Measurements from ENCODE around the gene APOA5. TPM values are rescaled to one million over a fixed set of nuclear protein-coding genes. Genes with fewer than 3 reads are reported as not detected.
A peak's percentile ranks its signal among the peaks of the same experiment; 100 is the strongest.

APOA5 gene
- total and polyA plus RNA-seq, 2 experiments from 2014 or later: 0.18 to 0.35 TPM

GRCh38 chr11:116771935-116772334, 19.7 kb downstream of the APOA5 start:
- Mint-ChIP-seq H3K36me3 (ENCODE audit: low read depth) (peaks cover 36% of the 10 kb centered on the region), H3K4me1 (peaks cover 20% of the 10 kb centered on the region), H3K9me3 (no peaks in the 10 kb centered on the region), H3K27me3 (ENCODE audit: insufficient read depth, low read depth, poor library complexity) (peaks cover 4% of the 10 kb centered on the region), H3K27ac (peak overlapping the region; percentile 92; the same call in 1 of the 2 replicates), H3K4me3 (peak overlapping the region; percentile 94)
- H3K9me2 ChIP-seq (ENCODE audit: insufficient read depth): no peaks in the 10 kb centered on the region
- H2AFZ ChIP-seq: no peak overlapping the region
- H3K4me3 ChIP-seq: peak overlapping the region; percentile 76
- 0 out of 2 replicates have a peak, but pooled peaks cover 5% of the 10 kb centered on the region for H3F3A ChIP-seq (replicated peaks; ENCODE audit: low read depth)
- H3K4me2 ChIP-seq: peak overlapping the region; percentile 76
- DNase-seq (ENCODE audit: low spot score) (no peak), ATAC-seq (no peak)
- TF ChIP-seq JUNB (IDR thresholded peaks at IDR 0.05; ENCODE audit: unreplicated experiment): no peak
- peaks cover 6% of the 10 kb centered on the region; the same call in 1 of the 2 replicates for H3K36me3 ChIP-seq (ENCODE audit: insufficient read depth)
- peaks cover 37% of the 10 kb centered on the region for H3K79me2 ChIP-seq (replicated peaks; ENCODE audit: insufficient read depth)
- H3K27ac ChIP-seq (ENCODE audit: low read depth): peak overlapping the region; percentile 82
- peaks cover 20% of the 10 kb centered on the region for H3K4me1 ChIP-seq (ENCODE audit: insufficient read depth)
- no peaks in the 10 kb centered on the region for H4K20me1 ChIP-seq (replicated peaks; ENCODE audit: insufficient read depth)
- no peaks in the 10 kb centered on the region for H3K27me3 ChIP-seq (ENCODE audit: insufficient read depth)

- no peak overlapping the region for H3K4me3 ChIP-seq
- no peak overlapping the region for H2AFZ ChIP-seq
- peaks cover 20% of the 10 kb centered on the region; the same call in 1 of the 2 replicates for H3K79me2 ChIP-seq (replicated peaks; ENCODE audit: insufficient read depth)
- no peak overlapping the region for H3K4me2 ChIP-seq
- ATAC-seq (no peak), DNase-seq (ENCODE audit: low spot score) (no peak)
- H3K27me3 ChIP-seq (ENCODE audit: insufficient read depth): no peaks in the 10 kb centered on the region
- Mint-ChIP-seq H3K36me3 (ENCODE audit: low read depth) (peaks cover 57% of the 10 kb centered on the region), H3K27me3 (ENCODE audit: insufficient read depth, low read depth, poor library complexity) (no peaks in the 10 kb centered on the region), H3K4me3 (no peak overlapping the region), H3K9me3 (no peaks in the 10 kb centered on the region), H3K27ac (no peak overlapping the region), H3K4me1 (no peaks in the 10 kb centered on the region)
- H3F3A ChIP-seq (replicated peaks; ENCODE audit: low read depth): no peaks in the 10 kb centered on the region
- peaks cover 4% of the 10 kb centered on the region for H4K20me1 ChIP-seq (replicated peaks; ENCODE audit: insufficient read depth)
- H3K9me2 ChIP-seq (ENCODE audit: insufficient read depth): no peaks in the 10 kb centered on the region
- no peak overlapping the region for H3K27ac ChIP-seq (ENCODE audit: low read depth)
- H3K36me3 ChIP-seq (ENCODE audit: insufficient read depth): peaks cover 56% of the 10 kb centered on the region
- H3K4me1 ChIP-seq (ENCODE audit: insufficient read depth): no peaks in the 10 kb centered on the region
- no peak for TF ChIP-seq CTCF (conservative IDR thresholded peaks at IDR 0.05; ENCODE audit: low read depth in 2 of 2)
- no peak for TF ChIP-seq ZNF462 (CRISPR knock-in tag; IDR thresholded peaks at IDR 0.05)
- TF ChIP-seq NANOG (IDR thresholded peaks at IDR 0.05; ENCODE audit: borderline replicate concordance): no peak
- no peak for TF ChIP-seq EZH2 (IDR thresholded peaks at IDR 0.05; ENCODE audit: low read depth, unreplicated experiment)
- no peak for TF ChIP-seq CREB1 (CRISPR knock-in tag; IDR thresholded peaks at IDR 0.05; ENCODE audit: low read depth)
- TF ChIP-seq ZNF331 (CRISPR knock-in tag; IDR thresholded peaks at IDR 0.05; ENCODE audit: low read depth): no peak
- TF ChIP-seq STAT1 (IDR thresholded peaks at IDR 0.05; ENCODE audit: unreplicated experiment): no peak
- no peak for TF ChIP-seq ZNF114 (CRISPR knock-in tag; IDR thresholded peaks at IDR 0.05)
- TF ChIP-seq REST (IDR thresholded peaks at IDR 0.05; ENCODE audit: unreplicated experiment): no peak
- no peak for TF ChIP-seq EZH2phosphoT487 (IDR thresholded peaks at IDR 0.05; ENCODE audit: unreplicated experiment)
- no peak for TF ChIP-seq JUNB (IDR thresholded peaks at IDR 0.05; ENCODE audit: unreplicated experiment)
These were observed 29.5 kb downstream of the APOA5 start for GRCh38 chr11:116762132-116762531.
